GM12878 (cell line): Measurements from ENCODE around the gene MX1. TPM values are rescaled to one million over a fixed set of nuclear protein-coding genes. Genes with fewer than 3 reads are reported as not detected.
A peak's percentile ranks its signal among the peaks of the same experiment; 100 is the strongest.

Experiments
- ATAC-seq: fragments of 200-7000 bp; cut with Tn5 transposase; 3 replicates; pipeline ENCODE4 v1.9.1; 2020; ENCODE audit warnings: mild to moderate bottlenecking, moderate library complexity
- BruUV-seq: library from RNA; stranded (reverse); fragments of 400-500 nt; replicated peaks from 2 replicates; lab custom pipeline; 2021; lab: Mats Ljungman, UMichigan
- CTCF ChIA-PET: fragments of 300-600 bp; sonication (Branson Sonifier 250); formaldehyde crosslinking; extraction: SDS; loops from one replicate; lab custom pipeline; 2021; ENCODE audit warnings: inconsistent platforms; lab: Yijun Ruan, JAX
- POLR2A ChIA-PET: fragments of 350-600 bp; formaldehyde crosslinking; extraction: SDS; loops from one replicate; lab custom pipeline; 2021; ENCODE audit warnings: inconsistent platforms; lab: Charles Lee
- RAD21 ChIA-PET: fragments of 300-600 bp; sonication (Branson Sonifier 250); formaldehyde crosslinking; loops from one replicate; lab custom pipeline; 2023; ENCODE audit warnings: antibody characterized with exemption; ENCODE audit not compliant: unreplicated experiment; lab: Charles Lee
- SMC1A ChIA-PET: fragments of 300-600 bp; sonication (Branson Sonifier 250); formaldehyde crosslinking; loops from one replicate; lab custom pipeline; 2023; ENCODE audit not compliant: unreplicated experiment, uncharacterized antibody; lab: Charles Lee
- DNase-seq: peaks from one replicate; pipeline ENCODE4 v3.0.0-alpha.2; 2011; ENCODE audit warnings: low read depth, low spot score
- FAIRE-seq: peaks from 3 replicates; lab custom pipeline; 2011; peaks lifted over from hg19 to GRCh38; lab: Jason Lieb, UNC
- H2AFZ ChIP-seq: 2 replicates; pipeline ENCODE4 v1.6.0; 2011; ENCODE audit warnings: low read depth, low read length, control low read depth; ENCODE audit not compliant: control insufficient read depth
- H3K27ac ChIP-seq: 2 replicates; pipeline ENCODE4 v1.5.1; 2011; ENCODE audit warnings: control low read depth; ENCODE audit not compliant: control insufficient read depth, insufficient read depth
- H3K27me3 ChIP-seq, 2 experiments: replicated peaks in 1 of 2; 2 replicates each; pipeline versions ENCODE4 v1.6.0 to v1.6.1; 2011; ENCODE audit warnings: low read length in 1 of 2; ENCODE audit not compliant: control insufficient read depth in 2 of 2, insufficient read depth in 2 of 2
- H3K36me3 ChIP-seq, 2 experiments: 2 replicates each; pipeline ENCODE4 v1.5.1; 2011; ENCODE audit warnings: low read length in 1 of 2; ENCODE audit not compliant: control insufficient read depth in 2 of 2, insufficient read depth in 2 of 2
- H3K4me1 ChIP-seq: 2 replicates; pipeline ENCODE4 v1.6.1; 2011; ENCODE audit warnings: mild to moderate bottlenecking, low read length, moderate library complexity, mixed read lengths; ENCODE audit not compliant: control insufficient read depth, insufficient read depth
- H3K4me2 ChIP-seq: 2 replicates; pipeline ENCODE4 v1.6.0; 2011; ENCODE audit warnings: control low read depth; ENCODE audit not compliant: control insufficient read depth, insufficient read depth
- H3K4me3 ChIP-seq: fragments of 200-600 bp; sonication (generic); 2 replicates; pipeline ENCODE4 v1.5.1; 2016
- H3K79me2 ChIP-seq: 2 replicates; pipeline ENCODE4 v1.6.0; 2011; ENCODE audit warnings: low read length; ENCODE audit not compliant: control insufficient read depth, insufficient read depth
- H3K9ac ChIP-seq: 2 replicates; pipeline ENCODE4 v1.8.0; 2011; ENCODE audit warnings: low read length, control low read depth, mixed read lengths; ENCODE audit not compliant: control insufficient read depth, insufficient read depth
- H3K9me3 ChIP-seq: replicated peaks from 3 replicates; pipeline ENCODE4 v1.5.1; 2011; ENCODE audit warnings: mild to moderate bottlenecking, low read length; ENCODE audit not compliant: control insufficient read depth, insufficient read depth
- H4K20me1 ChIP-seq: 2 replicates; pipeline ENCODE4 v1.6.0; 2011; ENCODE audit not compliant: control insufficient read depth, insufficient read depth
- ATF7 ChIP-seq: fragments of 450-650 bp; IDR thresholded peaks from 2 replicates; pipeline ENCODE4 v1.6.1; 2016; ENCODE audit warnings: low read depth, mild to moderate bottlenecking
- BHLHE40 ChIP-seq, 2 experiments: fragments of 450-650 bp in 1 of 2; IDR thresholded peaks; 2 replicates each; pipeline ENCODE4 v1.6.1; 2011 to 2017; ENCODE audit warnings: low read depth in 2 of 2, borderline replicate concordance in 1 of 2, improper control_type of control experiment in 1 of 2, low read length in 1 of 2, mild to moderate bottlenecking in 1 of 2
- CBX5 ChIP-seq: sonication (generic); IDR thresholded peaks from 2 replicates; pipeline ENCODE4 v1.6.1; 2016; ENCODE audit warnings: low read depth, moderate library complexity, mild to moderate bottlenecking, inconsistent platforms
- CHD2 ChIP-seq: IDR thresholded peaks from 2 replicates; pipeline ENCODE4 v1.6.1; 2011; ENCODE audit warnings: low read depth, low read length, improper control_type of control experiment, borderline replicate concordance
- CHD4 ChIP-seq: fragments of 200-600 bp; sonication (generic); IDR thresholded peaks from 2 replicates; pipeline ENCODE4 v1.6.1; 2016; ENCODE audit warnings: mild to moderate bottlenecking
- EED ChIP-seq: sonication (generic); IDR thresholded peaks from 2 replicates; pipeline ENCODE4 v1.6.1; 2016; ENCODE audit warnings: antibody characterized with exemption, low read depth
- HDAC6 ChIP-seq: fragments of 200-600 bp; sonication (generic); IDR thresholded peaks from one replicate; pipeline ENCODE4 v1.8.0; 2017; ENCODE audit warnings: antibody characterized with exemption; ENCODE audit not compliant: unreplicated experiment
- IKZF1 ChIP-seq: fragments of 450-650 bp; conservative IDR thresholded peaks from 2 replicates; pipeline ENCODE4 v1.6.1; 2017; ENCODE audit warnings: antibody characterized with exemption, mild to moderate bottlenecking
- IKZF2 ChIP-seq, 2 experiments: fragments of 450-650 bp; IDR thresholded peaks; 2 replicates each; pipeline ENCODE4 v1.6.1; 2017; ENCODE audit warnings: mild to moderate bottlenecking in 2 of 2, moderate library complexity in 2 of 2
- JUNB ChIP-seq: IDR thresholded peaks from 2 replicates; pipeline ENCODE4 v1.6.1; 2016; ENCODE audit warnings: antibody characterized with exemption, mild to moderate bottlenecking
- KAT2A ChIP-seq: conservative IDR thresholded peaks from 2 replicates; pipeline ENCODE4 v1.6.1; 2011; ENCODE audit warnings: low read depth, low read length; ENCODE audit not compliant: control insufficient read depth
- RUNX3 ChIP-seq: IDR thresholded peaks from 2 replicates; pipeline ENCODE4 v1.6.1; 2012; ENCODE audit warnings: low read length, inconsistent platforms
- SMAD1 ChIP-seq: fragments of 450-650 bp; IDR thresholded peaks from 2 replicates; pipeline ENCODE4 v1.6.1; 2018; ENCODE audit warnings: mild to moderate bottlenecking, low read depth; ENCODE audit not compliant: partially characterized antibody
- SMC3 ChIP-seq: IDR thresholded peaks from 2 replicates; pipeline ENCODE4 v1.6.1; 2011; ENCODE audit warnings: low read length, improper control_type of control experiment, borderline replicate concordance
- SREBF1 ChIP-seq: IDR thresholded peaks from 2 replicates; pipeline ENCODE4 v1.6.1; 2012; ENCODE audit warnings: mild to moderate bottlenecking, low read length
- TCF12 ChIP-seq: IDR thresholded peaks from 2 replicates; pipeline ENCODE4 v1.6.1; 2011; ENCODE audit warnings: low read depth, mild to moderate bottlenecking, low read length
- WRNIP1 ChIP-seq: IDR thresholded peaks from 2 replicates; pipeline ENCODE4 v1.6.1; 2011; ENCODE audit warnings: low read depth, low read length, improper control_type of control experiment, borderline replicate concordance
- YY1 ChIP-seq: IDR thresholded peaks from 2 replicates; pipeline ENCODE4 v1.6.1; 2011; ENCODE audit warnings: low read depth, mild to moderate bottlenecking, low read length
- ZNF217 ChIP-seq: fragments of 450-650 bp; IDR thresholded peaks from 2 replicates; pipeline ENCODE4 v1.6.1; 2017; ENCODE audit warnings: antibody characterized with exemption, mild to moderate bottlenecking
- ZZZ3 ChIP-seq: IDR thresholded peaks from 2 replicates; pipeline ENCODE4 v1.6.1; 2011; ENCODE audit warnings: low read depth; ENCODE audit not compliant: control insufficient read depth, insufficient read length
- WGBS: methylation state at CpG from one replicate; pipeline ENCODE4 v1.1.6; 2016; ENCODE audit warnings: low lambda C conversion rate; ENCODE audit not compliant: insufficient replicate concordance, insufficient coverage; ENCODE audit errors: missing lambda C conversion rate; 5-methylcytosine and 5-hydroxymethylcytosine counted together
- in situ Hi-C: fragments of 300-500 bp; cut with MboI; formaldehyde crosslinking; loops from 9 replicates; pipeline ENCODE4 v1.14.3; 2018; ENCODE audit warnings: mixed read lengths
- intact Hi-C: fragments of 100-400 bp; cut with micrococcal nuclease; formaldehyde crosslinking; loops from one replicate; pipeline ENCODE4 v1.14.2; 2022; ENCODE audit not compliant: unreplicated experiment
- polyA plus RNA-seq, 11 experiments: library from polyadenylated mRNA; depleted of rRNA in 4 of 11; unstranded in 6 of 11; stranded (reverse) in 5 of 11; fragments of >200 nt; fragmentation: Nextera tagmentation in 4 of 11; fragmentation: Illumina TruSeq in 1 of 11; extraction: Ambion mirVana in 4 of 11; extraction: Trizol in 1 of 11; gene quantifications; 1 replicate in 1 of 11; 2 replicates in 10 of 11; pipeline versions ENCODE4 v1.2.1 to v1.2.3, GENCODE V29; 2011 to 2016; ENCODE audit warnings: inconsistent platforms in 2 of 11, missing spikeins in 2 of 11, low read depth in 1 of 11
- total RNA-seq, 4 experiments: library from RNA; depleted of rRNA in 3 of 4; stranded (reverse); fragments of >200 nt in 3 of 4; fragmentation: Illumina TruSeq in 1 of 4; extraction: Trizol in 1 of 4; gene quantifications; 2 replicates each; pipeline versions ENCODE4 v1.2.1 to v1.2.3, GENCODE V29; 2013 to 2021

MX1 gene
- total and polyA plus RNA-seq, 10 of the 15 experiments (the other 5 are each of a cell fraction or from before 2014, with no cell fraction given), result 75.9 to 385 (median 302) TPM

GRCh38 chr21:41483415-41483814 is 57.4 kb downstream of the MX1 start:
- no TSS peak for BruUV-seq

More at GRCh38 chr21:41483415-41483814, 57.4 kb downstream of the MX1 start:
- no peaks in the 10 kb centered on the region for H3K9me3 ChIP-seq
- no peaks in the 10 kb centered on the region for H3K27me3 ChIP-seq
- TF ChIP-seq TCF12, result no peak
- peak in 1 of 2 experiments; percentile 20; a peak in 1 of 4 replicates for TF ChIP-seq IKZF2 (IDR thresholded peaks at IDR 0.05)
- TF ChIP-seq SREBF1, result no peak
- TF ChIP-seq RUNX3, result peak; percentile 49
- peak; percentile 46; the same call in 1 of the 2 replicates for TF ChIP-seq JUNB
- TF ChIP-seq SMAD1, result no peak
- TF ChIP-seq KAT2A, result no peak
- no peak for TF ChIP-seq CHD4
- TF ChIP-seq YY1, result no peak
- TF ChIP-seq CBX5, result no peak
- peak; percentile 45; the same call in 1 of the 2 replicates for TF ChIP-seq EED
- no peak for TF ChIP-seq BHLHE40 (IDR thresholded peaks at IDR 0.05; ENCODE audit: borderline replicate concordance in 1 of 2, low read depth in 2 of 2, low read length in 1 of 2)
- no peak for TF ChIP-seq SMC3
- no peak for TF ChIP-seq ZZZ3
- TF ChIP-seq HDAC6, result no peak
- TF ChIP-seq ZNF217, result no peak
- TF ChIP-seq IKZF1, result 0 out of 2 replicates have a peak, but pooled peaks have one; percentile 17
- no peak for TF ChIP-seq WRNIP1
- TF ChIP-seq CHD2, result no peak
- no peak for TF ChIP-seq ATF7
- H2AFZ ChIP-seq, result no peak overlapping the region
- H3K79me2 ChIP-seq, result no peaks in the 10 kb centered on the region
- ChIA-PET RAD21 (interaction anchor here (1.0 to 2.4 kb wide), 3 partner anchors 42 to 200 kb away, joined by 3 to 8 read pairs (median 6); no protein-coding TSS in a partner anchor), POLR2A (interaction anchor here (0.6 to 1.0 kb wide), 3 partner anchors 14 to 737 kb away, joined by 3 read pairs; no protein-coding TSS in a partner anchor), CTCF (interaction anchor here (0.8 to 2.9 kb wide), 6 partner anchors 76 to 200 kb away, joined by 3 to 16 read pairs (median 3); no protein-coding TSS in a partner anchor), SMC1A (interaction anchor here (0.7 to 1.9 kb wide), 3 partner anchors 12 to 127 kb away, joined by 3 to 5 read pairs (median 4); no protein-coding TSS in a partner anchor)
- no peak for DNase-seq
- H3K4me3 ChIP-seq, result no peak overlapping the region
- no peak overlapping the region for H3K4me2 ChIP-seq
- no peak overlapping the region for H3K9ac ChIP-seq
- 1% methylated on average over 12 of the region's 12 CpGs for WGBS
- no peaks in the 10 kb centered on the region for H4K20me1 ChIP-seq
- intact Hi-C loops (loop anchor here (5.0 kb wide), 1 partner anchor 119 kb away; no protein-coding TSS in a partner anchor), in situ Hi-C loops (no loop called here)
- FAIRE-seq, result no peak
- no peaks in the 10 kb centered on the region for H3K36me3 ChIP-seq
- peak; percentile 65 for ATAC-seq
- 0 out of 2 replicates have a peak, but pooled peaks cover 3% of the 10 kb centered on the region for H3K4me1 ChIP-seq
- H3K27ac ChIP-seq, result no peak overlapping the region
